PC-9 (cell line): ENCODE measurements around the gene FRAT2. TPM values are rescaled to one million over a fixed set of nuclear protein-coding genes. Genes with fewer than 3 reads are reported as not detected.

Experiments
- BruUV-seq: library from RNA; stranded (reverse); fragments of 400-500 nt; replicated peaks from 2 replicates; lab custom pipeline; 2021; lab: Mats Ljungman, UMichigan
- CTCF ChIA-PET: fragments of 300-600 bp; sonication (Branson Sonifier 250); formaldehyde crosslinking; loops from one replicate; lab custom pipeline; 2022; ENCODE audit warnings: antibody characterized with exemption; lab: Charles Lee
- POLR2A ChIA-PET: fragments of 300-600 bp; sonication (Branson Sonifier 250); formaldehyde crosslinking; loops from one replicate; lab custom pipeline; 2022; ENCODE audit warnings: antibody characterized with exemption; ENCODE audit not compliant: unreplicated experiment; lab: Charles Lee
- DNase-seq, 2 experiments: peaks; one replicate each; pipeline versions ENCODE4 v3.0.0 to v3.0.0-alpha.2; 2015 to 2022; ENCODE audit warnings: mixed read lengths in 1 of 2
- H2AFZ ChIP-seq: fragments of 200-600 bp; sonication (generic); 2 replicates; pipeline ENCODE4 v1.8.1; 2017; ENCODE audit warnings: antibody characterized with exemption
- H3F3A ChIP-seq: fragments of 200-600 bp; sonication (generic); 2 replicates; pipeline ENCODE4 v1.8.1; 2017; ENCODE audit warnings: antibody characterized with exemption, mild to moderate bottlenecking, low read depth; ENCODE audit not compliant: insufficient read depth
- H3K27ac ChIP-seq: fragments of 200-600 bp; sonication (generic); 2 replicates; pipeline ENCODE4 v1.6.1; 2016; ENCODE audit warnings: mixed run types
- H3K27me3 ChIP-seq: fragments of 200-600 bp; sonication (generic); 2 replicates; pipeline ENCODE4 v1.6.1; 2016; ENCODE audit warnings: low read depth, mixed run types; ENCODE audit not compliant: insufficient read depth
- H3K36me3 ChIP-seq: fragments of 200-600 bp; sonication (generic); 2 replicates; pipeline ENCODE4 v1.6.1; 2016; ENCODE audit warnings: low read depth, mixed run types
- H3K4me1 ChIP-seq: fragments of 200-600 bp; sonication (generic); replicated peaks from 2 replicates; pipeline ENCODE4 v1.6.1; 2016; ENCODE audit warnings: mixed run types; ENCODE audit not compliant: insufficient read depth
- H3K4me2 ChIP-seq: fragments of 200-600 bp; sonication (generic); 2 replicates; pipeline ENCODE4 v1.6.1; 2017; ENCODE audit warnings: mixed run types
- H3K4me3 ChIP-seq: fragments of 200-600 bp; sonication (generic); 2 replicates; pipeline ENCODE4 v1.6.1; 2016; ENCODE audit warnings: mixed run types
- H3K79me2 ChIP-seq: fragments of 200-600 bp; sonication (generic); 2 replicates; pipeline ENCODE4 v1.6.1; 2017; ENCODE audit warnings: low read depth, mixed run types
- H3K9me2 ChIP-seq: fragments of 200-600 bp; sonication (generic); 2 replicates; pipeline ENCODE4 v1.8.1; 2017; ENCODE audit warnings: mild to moderate bottlenecking; ENCODE audit not compliant: insufficient read depth
- H3K9me3 ChIP-seq: fragments of 200-600 bp; sonication (generic); 2 replicates; pipeline ENCODE4 v1.8.1; 2016; ENCODE audit warnings: low read depth; ENCODE audit not compliant: insufficient read depth
- H4K20me1 ChIP-seq: fragments of 200-600 bp; sonication (generic); 2 replicates; pipeline ENCODE4 v1.8.1; 2017; ENCODE audit not compliant: insufficient read depth
- CTCF ChIP-seq: fragments of 200-600 bp; sonication (generic); conservative IDR thresholded peaks from 2 replicates; pipeline ENCODE4 v1.6.1; 2017; ENCODE audit warnings: mixed run types, antibody characterized with exemption, mild to moderate bottlenecking, moderate library complexity
- EZH2 ChIP-seq: fragments of 200-600 bp; sonication (generic); IDR thresholded peaks from 2 replicates; pipeline ENCODE4 v1.8.0; 2017; ENCODE audit warnings: antibody characterized with exemption, low read depth
- intact Hi-C: fragments of 100-400 bp; cut with micrococcal nuclease; formaldehyde crosslinking; loops from one replicate; pipeline ENCODE4 v1.10.0; 2022; ENCODE audit not compliant: unreplicated experiment
- total RNA-seq: library from RNA; stranded (reverse); gene quantifications from 2 replicates; pipeline ENCODE4 v1.2.3, GENCODE V29; 2021

The FRAT2 gene
- total RNA-seq, 1 experiment from 2014 or later, result 11.0 TPM

DNA sequence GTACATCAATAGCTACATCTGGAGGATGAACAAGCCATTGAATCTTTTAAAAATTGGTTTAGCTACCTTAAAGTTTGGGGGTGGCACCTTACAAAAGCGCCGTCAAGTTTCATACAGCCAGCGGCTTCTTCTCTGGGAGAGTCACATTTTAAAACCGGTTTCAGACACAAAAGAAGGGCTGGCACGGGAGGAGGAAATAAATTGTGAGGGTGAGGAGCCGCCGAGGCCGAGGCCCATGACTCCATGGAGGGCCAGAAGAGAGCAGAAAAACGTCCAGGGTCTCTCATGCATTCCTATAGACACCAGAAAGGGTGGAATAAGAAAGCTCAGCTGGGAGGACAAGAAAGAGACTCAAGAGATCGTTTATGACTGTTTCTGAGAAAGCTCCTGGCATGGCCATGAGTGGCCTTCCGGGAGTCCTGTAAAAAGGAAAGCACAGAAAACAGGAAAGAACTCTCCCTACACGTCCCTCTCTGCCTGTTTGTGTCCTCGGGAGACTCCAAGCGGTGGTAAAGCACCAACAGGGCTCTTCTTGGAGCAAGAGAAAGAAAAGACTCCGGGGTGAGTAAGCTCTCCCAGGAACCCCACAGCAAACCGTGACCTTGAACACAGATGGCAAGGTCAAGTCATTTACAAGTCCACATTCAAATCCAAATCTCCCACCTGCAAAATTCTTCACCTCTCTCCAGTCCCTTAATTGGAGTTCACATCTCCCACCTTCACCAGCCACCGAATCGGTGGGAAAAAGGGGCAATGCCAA is 1.8 kb downstream of the FRAT2 start:
- peak; percentile 22 to 43 for DNase-seq
- Histone ChIP-seq H3K4me3 (peak overlapping the region; percentile 81), H3K9me2 (no peaks in the 10 kb centered on the region), H3K4me1 (peaks cover 53% of the 10 kb centered on the region), H3K36me3 (no peaks in the 10 kb centered on the region), H2AFZ (peak overlapping the region; percentile 71), H3F3A (peaks cover 34% of the 10 kb centered on the region; the same call in 1 of the 2 replicates), H3K27ac (peak overlapping the region; percentile 50), H3K4me2 (peak overlapping the region; percentile 97), H3K79me2 (peaks cover 40% of the 10 kb centered on the region), H3K27me3 (no peaks in the 10 kb centered on the region), H3K9me3 (no peaks in the 10 kb centered on the region), H4K20me1 (peaks cover 7% of the 10 kb centered on the region; the same call in 1 of the 2 replicates)
- TF ChIP-seq CTCF, result no peak; the same call in 1 of the 2 replicates
- TF ChIP-seq EZH2, result no peak
- CTCF ChIA-PET, result interaction anchor here (0.6 to 1.8 kb wide), 3 partner anchors 40 to 692 kb away, joined by 3 to 15 read pairs (median 7); partner anchors contain the start of gene ARHGAP19
- TSS peak; percentile 69 for BruUV-seq
- intact Hi-C loops, result loop anchor here (5.0 kb wide), 3 partner anchors 40 to 115 kb away; partner anchors contain the start of genes ARHGAP19, EXOSC1 and ZDHHC16
- POLR2A ChIA-PET, result interaction anchor here (0.6 to 0.9 kb wide), 3 partner anchors 41 to 722 kb away, joined by 3 to 5 read pairs (median 3); no protein-coding TSS in a partner anchor

- BruUV-seq, result no TSS peak
- no peak overlapping the region for H2AFZ ChIP-seq
- H3K4me1 ChIP-seq, result peaks cover 44% of the 10 kb centered on the region
- no peaks in the 10 kb centered on the region for H3K27me3 ChIP-seq
- intact Hi-C loops, result loop anchor here (5.0 kb wide), 3 partner anchors 39 to 116 kb away; partner anchors contain the start of genes ARHGAP19, EXOSC1 and ZDHHC16
- no peaks in the 10 kb centered on the region for H3K9me3 ChIP-seq
- H3K4me3 ChIP-seq, result no peak overlapping the region
- no peaks in the 10 kb centered on the region for H3K9me2 ChIP-seq
- no peak for TF ChIP-seq EZH2
- TF ChIP-seq CTCF, result no peak
- no peak overlapping the region for H3K27ac ChIP-seq
- H3K4me2 ChIP-seq, result peak overlapping the region; percentile 97; the same call in 1 of the 2 replicates
- H3K36me3 ChIP-seq, result no peaks in the 10 kb centered on the region
- peaks cover 40% of the 10 kb centered on the region for H3K79me2 ChIP-seq
- POLR2A ChIA-PET, result no interaction called here
- peaks cover 8% of the 10 kb centered on the region; the same call in 1 of the 2 replicates for H4K20me1 ChIP-seq
- no peak for DNase-seq
- CTCF ChIA-PET, result no interaction called here
- peaks cover 24% of the 10 kb centered on the region; the same call in 1 of the 2 replicates for H3F3A ChIP-seq
These were observed 3.3 kb downstream of the FRAT2 start for GRCh38 chr10:97331153-97331703.

DNA sequence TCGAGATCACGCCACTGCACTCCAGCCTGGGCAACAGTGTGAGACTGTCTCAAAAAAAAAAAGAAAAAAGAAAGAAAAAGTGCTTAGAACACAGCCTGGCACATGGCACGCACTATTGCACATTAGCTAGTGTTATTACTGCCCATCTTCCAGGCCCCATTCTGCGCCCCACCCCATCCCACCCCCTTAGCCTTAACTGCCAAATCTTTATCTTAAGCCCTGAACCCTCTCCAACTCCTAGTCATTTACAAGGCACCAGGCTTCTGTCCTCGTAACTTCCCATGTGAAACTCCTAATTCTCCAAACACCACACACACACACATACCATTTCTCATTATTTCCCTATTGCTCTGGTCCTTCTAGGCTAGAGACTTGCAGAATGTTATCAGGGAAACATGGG is 4.8 kb downstream of the FRAT2 start:
- H2AFZ ChIP-seq, result no peak overlapping the region
- H4K20me1 ChIP-seq, result peaks cover 8% of the 10 kb centered on the region; the same call in 1 of the 2 replicates
- H3K79me2 ChIP-seq, result peaks cover 40% of the 10 kb centered on the region
- no peaks in the 10 kb centered on the region for H3K9me2 ChIP-seq
- no peak for TF ChIP-seq EZH2
- TF ChIP-seq CTCF, result no peak
- H3K4me1 ChIP-seq, result peaks cover 40% of the 10 kb centered on the region
- no peaks in the 10 kb centered on the region for H3K36me3 ChIP-seq
- POLR2A ChIA-PET, result no interaction called here
- H3F3A ChIP-seq, result peaks cover 21% of the 10 kb centered on the region; the same call in 1 of the 2 replicates
- no TSS peak for BruUV-seq
- no peak for DNase-seq
- H3K9me3 ChIP-seq, result no peaks in the 10 kb centered on the region
- intact Hi-C loops, result loop anchor here (5.0 kb wide), 3 partner anchors 37 to 118 kb away; partner anchors contain the start of genes ARHGAP19, EXOSC1 and ZDHHC16
- CTCF ChIA-PET, result no interaction called here
- H3K4me3 ChIP-seq, result no peak overlapping the region
- no peaks in the 10 kb centered on the region for H3K27me3 ChIP-seq
- 0 out of 2 replicates have a peak overlapping the region, but pooled peaks have one; percentile 59 for H3K4me2 ChIP-seq
- H3K27ac ChIP-seq, result no peak overlapping the region
